GM21737 (cell line): ENCODE data around the gene MS4A6A.
"Not testable (repeated sequence)": the region's sequence is repeated elsewhere in the genome, so short reads cannot be mapped to it uniquely, and the experiment has no call there.

Experiments
- ATAC-seq: cut with Tn5 transposase; IDR thresholded peaks from one replicate; pipeline ENCODE4 v1.9.1; 2021; ENCODE audit warnings: mild to moderate bottlenecking, moderate library complexity; ENCODE audit not compliant: unreplicated experiment

MS4A6A gene

DNA sequence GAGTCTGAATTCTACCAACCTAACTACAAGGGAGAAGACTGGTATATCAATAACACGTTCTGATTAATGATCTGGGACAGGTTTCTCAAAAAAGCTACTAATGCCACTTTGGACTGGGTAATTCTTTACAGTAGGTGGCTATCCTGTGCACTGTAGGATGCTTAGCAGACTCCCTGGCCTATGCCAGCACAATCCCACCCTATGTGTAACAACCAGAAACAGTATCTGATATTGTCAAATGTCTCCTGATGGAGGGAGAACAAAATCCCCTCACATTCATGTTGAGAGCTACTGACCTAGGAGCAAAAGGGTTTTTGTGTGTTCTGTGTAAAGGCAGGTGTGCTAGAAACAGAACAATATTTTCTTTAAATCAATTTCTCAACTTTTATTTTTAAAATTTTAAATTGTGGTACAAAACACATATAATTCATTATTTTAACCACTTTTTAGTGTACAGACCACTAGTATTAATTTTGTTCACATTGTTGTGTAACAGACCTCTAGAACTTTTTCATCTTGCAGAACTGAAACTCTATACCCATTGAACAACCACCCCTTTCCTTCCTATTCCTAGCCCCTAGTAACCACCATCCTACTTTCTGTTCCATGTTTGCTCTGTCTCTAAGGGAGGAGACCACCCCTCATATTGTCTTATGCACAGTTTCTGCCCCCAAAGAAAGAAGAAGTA lies 2.1 kb upstream of the MS4A6A start:
- no peak for ATAC-seq

DNA sequence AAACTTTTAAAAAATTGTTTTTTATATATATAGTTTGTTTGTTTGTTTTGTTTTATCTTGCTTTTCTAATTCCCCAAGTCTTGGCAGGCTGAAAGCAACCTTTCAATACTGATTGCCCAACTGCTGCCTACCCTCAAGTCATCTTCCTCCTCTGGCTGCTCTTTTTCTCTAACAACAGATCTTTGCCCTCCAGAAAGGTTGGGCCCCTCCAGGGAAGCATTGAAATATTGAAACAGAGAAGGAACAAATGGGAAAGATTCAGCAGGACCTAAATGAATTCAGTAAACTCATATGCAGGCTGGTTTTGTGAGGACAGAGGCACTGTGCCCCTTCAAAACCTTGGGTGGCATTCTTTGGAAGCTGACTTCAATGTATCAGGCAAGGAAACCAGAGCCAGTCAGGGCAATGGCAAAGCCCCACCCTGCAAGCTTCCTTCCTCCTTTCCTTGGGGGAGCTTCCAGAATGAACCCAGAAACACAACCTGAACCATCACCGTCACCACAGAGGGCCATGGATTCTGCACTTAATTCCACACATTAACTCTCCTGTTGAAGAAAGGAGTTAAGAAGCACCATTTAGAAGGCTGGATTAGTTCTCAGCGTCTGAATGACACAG lies 815 bp upstream of the MS4A6A start:
- no peak for ATAC-seq

DNA sequence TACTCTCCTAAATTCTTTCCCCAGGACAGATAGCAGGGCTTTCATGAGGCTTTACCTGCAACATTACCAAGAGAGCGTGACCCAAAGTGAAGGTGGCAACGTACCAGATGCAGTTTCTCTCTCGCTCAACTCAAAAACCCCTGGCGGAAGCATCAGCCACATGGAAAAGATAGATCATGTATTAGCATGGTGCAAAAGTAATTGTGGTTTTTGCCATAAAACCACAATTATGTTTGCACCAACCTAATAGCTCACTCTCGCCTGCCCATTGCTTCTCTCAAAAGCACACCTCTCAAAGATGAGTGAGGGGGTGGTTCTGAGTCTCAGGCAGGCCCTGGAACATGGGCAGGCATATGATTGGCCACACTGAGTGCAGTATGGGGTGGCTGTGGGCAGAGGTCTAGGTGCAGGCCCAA lies 7.0 kb downstream of the MS4A6A start:
- no peak for ATAC-seq

DNA sequence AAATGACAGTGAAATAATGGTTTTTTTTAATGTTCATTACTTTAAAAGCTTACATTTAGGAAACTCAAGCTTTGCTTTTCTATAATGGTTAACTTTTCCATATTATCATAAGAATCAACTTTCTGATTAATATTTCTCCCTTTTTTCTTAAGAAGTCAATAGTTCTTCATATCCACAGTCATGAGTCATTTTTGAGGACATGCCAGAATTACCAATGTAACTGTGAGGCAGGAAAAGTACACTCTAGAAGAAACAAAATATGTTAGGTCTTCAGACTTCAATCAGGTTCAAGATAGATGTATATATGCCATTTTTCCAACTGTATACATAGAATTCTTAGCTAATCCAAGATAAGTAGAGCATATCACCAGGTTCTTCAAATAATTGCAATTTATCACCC lies 10.9 kb downstream of the MS4A6A start:
- ATAC-seq, result no peak

- ATAC-seq, result no peak
These were observed 12.3 kb downstream of the MS4A6A start for GRCh38 chr11:60170566-60170965.

DNA sequence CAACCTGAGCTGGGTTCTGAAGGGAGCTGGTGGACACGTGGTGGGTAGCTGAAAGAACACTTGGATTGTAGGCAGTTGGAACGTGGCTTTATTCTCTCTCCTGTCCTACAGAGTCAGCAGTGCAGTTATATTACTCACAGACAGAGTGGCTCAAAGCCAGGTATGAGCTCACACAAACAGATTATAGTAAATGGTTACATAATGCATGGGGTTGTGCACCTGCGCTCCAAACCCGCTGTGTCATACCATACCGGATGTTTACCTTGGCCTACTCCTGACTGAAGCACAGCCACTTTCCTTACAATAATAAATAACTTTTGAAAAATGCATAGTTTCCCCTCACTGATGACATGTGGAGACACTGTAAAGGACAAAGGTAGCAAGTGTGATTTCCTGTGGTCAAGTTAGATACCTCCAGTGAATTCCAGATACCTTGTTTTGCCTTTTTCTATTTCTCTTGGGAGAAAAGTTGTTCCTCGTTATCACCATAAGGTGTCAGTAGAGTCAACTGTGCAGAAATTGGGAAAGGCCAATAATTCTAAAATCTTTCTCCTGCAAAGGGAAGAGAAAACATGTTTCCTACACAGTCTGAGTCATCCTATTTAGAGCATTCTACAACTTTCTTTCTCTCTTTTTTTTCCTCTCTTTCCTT lies 13.5 kb downstream of the MS4A6A start:
- no peak for ATAC-seq

GRCh38 chr11:60168306-60168705 lies 14.6 kb downstream of the MS4A6A start:
- no peak for ATAC-seq

GRCh38 chr11:60165951-60166350 lies 16.9 kb downstream of the MS4A6A start:
- no peak for ATAC-seq

- no peak for ATAC-seq
These were observed 17.3 kb downstream of the MS4A6A start for GRCh38 chr11:60165538-60165937.

DNA sequence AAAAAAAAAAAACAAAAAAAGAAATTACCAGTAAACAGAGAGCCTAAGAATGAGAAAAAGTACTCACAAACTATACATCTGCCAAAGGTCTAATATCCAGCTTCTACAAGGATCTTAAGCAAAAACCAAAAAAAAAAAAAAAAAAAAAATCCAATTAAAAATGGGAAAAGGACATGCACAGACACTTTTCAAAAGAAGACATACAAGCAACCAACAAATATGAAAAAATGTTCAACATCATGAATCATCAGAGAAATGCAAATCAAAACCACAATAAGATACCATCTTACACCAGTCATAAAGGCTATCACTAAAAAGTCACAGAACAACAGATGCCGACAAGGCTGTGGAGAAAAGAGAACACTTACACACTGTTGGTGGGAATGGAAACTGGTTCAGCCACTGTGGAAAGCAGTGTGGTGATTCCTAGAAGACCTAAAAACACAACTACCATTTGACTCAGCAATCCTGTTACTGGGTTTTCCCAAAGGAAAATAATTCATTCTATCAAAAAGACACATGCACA lies 18.3 kb downstream of the MS4A6A start:
- ATAC-seq, result no peak

- ATAC-seq, result no peak
These were observed 21.1 kb downstream of the MS4A6A start for GRCh38 chr11:60161766-60162165.

DNA sequence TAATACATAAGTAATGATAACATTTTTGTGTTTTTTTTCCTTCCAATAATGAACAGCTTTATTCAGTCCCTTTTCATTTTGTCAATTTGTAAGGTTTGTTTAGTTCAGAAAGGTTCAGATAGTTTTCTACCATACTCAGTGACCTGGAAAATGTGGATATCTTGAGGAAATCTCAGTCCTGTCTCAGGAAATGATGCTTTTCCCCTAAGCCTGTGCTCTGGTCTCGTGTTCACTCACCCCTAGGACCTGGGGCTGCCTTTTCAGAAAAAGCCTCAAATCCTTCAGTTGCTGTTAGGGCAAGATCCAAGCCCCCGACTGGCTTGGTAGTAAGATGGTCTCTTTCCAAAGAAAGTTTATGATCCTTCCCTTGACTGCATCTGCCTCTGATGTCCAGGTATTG lies 21.8 kb downstream of the MS4A6A start:
- no peak for ATAC-seq

DNA sequence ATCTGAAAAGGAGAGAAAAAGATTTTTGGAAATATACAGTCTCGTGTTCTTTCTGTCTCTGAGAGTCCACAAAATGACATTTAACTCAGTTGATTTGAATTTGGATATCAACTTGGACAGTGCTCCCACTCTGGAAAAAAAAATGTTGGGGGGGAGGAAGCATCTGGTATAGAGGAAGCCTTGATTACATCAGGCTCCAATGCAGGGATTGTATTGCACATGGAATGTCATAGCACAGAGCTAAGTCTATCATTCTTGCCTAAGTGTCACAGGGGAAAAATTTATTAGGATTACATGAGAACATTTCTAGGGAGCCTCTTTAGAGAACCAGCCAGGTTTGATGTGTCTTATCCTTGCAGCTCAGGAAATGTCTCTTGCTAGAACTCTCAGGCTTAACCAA lies 23.0 kb downstream of the MS4A6A start:
- ATAC-seq, result no peak

GRCh38 chr11:60159284-60159683 lies 23.6 kb downstream of the MS4A6A start:
- ATAC-seq, result no peak

GRCh38 chr11:60158636-60159035 lies 24.2 kb downstream of the MS4A6A start:
- ATAC-seq, result no peak

GRCh38 chr11:60155931-60156330 lies 27.0 kb downstream of the MS4A6A start:
- no peak for ATAC-seq

DNA sequence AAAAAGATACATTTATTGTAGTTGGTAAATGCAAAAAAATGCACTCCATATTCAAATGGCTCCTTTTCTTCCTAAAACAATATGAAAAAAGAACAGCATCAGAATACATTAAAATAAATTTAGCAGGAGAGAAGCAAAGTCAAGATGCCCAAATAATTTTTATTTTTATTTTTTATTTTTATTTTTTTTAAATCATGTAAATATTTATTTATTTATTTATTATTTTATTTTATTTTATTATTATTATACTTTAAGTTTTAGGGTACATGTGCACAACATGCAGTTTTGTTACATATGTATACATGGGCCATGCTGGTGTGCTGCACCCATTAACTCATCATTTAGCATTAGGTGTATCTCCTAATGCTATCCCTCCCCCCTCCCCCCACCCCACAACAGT lies 30.2 kb downstream of the MS4A6A start:
- ATAC-seq, result not testable (repeated sequence)

- ATAC-seq, result no peak
These were observed 32.6 kb downstream of the MS4A6A start for GRCh38 chr11:60150279-60150678.

DNA sequence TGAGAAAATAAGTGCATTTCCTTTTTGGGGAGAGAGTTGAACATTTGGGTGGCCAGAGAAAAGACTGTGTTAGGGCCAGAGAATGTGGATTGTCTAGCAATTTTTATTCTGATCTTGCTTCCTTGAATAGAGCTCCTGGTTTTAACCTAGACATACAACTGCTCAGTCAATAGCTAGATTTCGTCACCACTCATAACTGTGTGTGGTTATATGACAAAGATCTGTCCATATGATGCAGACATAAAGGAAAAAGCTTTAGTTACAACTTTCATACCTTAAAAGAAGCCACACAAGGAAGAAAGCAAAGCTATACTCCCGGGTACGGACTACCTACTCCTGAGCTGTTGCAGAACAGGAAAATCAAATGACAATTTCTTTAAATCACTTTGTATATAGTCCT lies 37.2 kb downstream of the MS4A6A start:
- ATAC-seq, result no peak

DNA sequence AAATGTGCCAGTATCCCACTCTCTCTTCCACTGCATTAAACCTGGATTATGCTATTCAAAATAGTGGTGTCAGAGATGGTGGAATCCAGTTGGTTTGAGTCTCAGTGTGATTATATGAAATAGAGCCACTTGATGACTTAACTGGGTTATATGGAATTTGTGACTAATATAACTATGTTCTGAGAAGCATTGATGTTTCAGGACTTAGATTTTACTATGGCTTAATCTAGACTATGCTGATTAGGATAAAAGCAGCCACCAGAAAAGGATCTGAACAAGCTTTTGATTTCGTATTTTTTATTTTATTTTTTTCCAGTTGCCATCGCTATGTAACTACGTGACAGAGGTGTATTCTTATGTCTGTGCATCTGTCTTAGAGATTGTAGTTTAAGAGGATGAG lies 39.1 kb downstream of the MS4A6A start:
- ATAC-seq, result no peak

DNA sequence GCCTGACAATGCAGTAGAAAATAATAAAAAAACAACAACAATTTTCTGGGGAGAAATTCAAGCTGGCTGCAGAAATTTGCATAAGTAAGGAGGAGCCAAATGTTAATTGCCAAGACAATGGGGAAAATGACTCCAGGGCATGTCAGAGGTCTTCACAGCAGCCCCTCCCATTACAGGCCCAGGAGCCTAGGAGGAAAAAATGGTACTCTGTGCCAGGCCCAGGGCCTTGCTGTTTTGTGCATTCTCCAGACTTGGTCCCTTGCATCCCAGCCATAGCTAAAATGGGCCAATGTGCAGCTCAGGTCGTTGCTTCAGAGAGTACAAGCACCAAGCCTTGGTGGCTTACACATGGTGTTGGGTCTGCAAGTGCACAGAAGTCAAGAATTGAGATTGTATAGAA lies 49.0 kb downstream of the MS4A6A start:
- ATAC-seq, result no peak

- ATAC-seq, result no peak
These were observed 51.0 kb downstream of the MS4A6A start for GRCh38 chr11:60131912-60132311.
